ENCODE measurements around the gene ATG3. TPM values are rescaled to one million over a fixed set of nuclear protein-coding genes. Genes with fewer than 3 reads are reported as not detected.

ATG3 gene
- total RNA-seq, 2 donors from 2014 or later: 28.7 to 57.5 TPM

- no peak overlapping the region for H3K4me3 ChIP-seq
- no peak for TF ChIP-seq CTCF (IDR thresholded peaks at IDR 0.05)
- H3K27me3 ChIP-seq: no peaks in the 10 kb centered on the region
- H3K9me3 ChIP-seq: no peaks in the 10 kb centered on the region
- H3K36me3 ChIP-seq: no peaks in the 10 kb centered on the region
- DNase-seq (ENCODE audit: low spot score): no peak
- no peak overlapping the region for H3K27ac ChIP-seq
- no peaks in the 10 kb centered on the region for H3K4me1 ChIP-seq
These were observed 69.6 kb downstream of the ATG3 start for GRCh38 chr3:112492124-112492523.

- Histone ChIP-seq H3K27me3 (no peaks in the 10 kb centered on the region), H3K9me3 (no peaks in the 10 kb centered on the region), H3K27ac (no peak overlapping the region), H3K4me3 (no peak overlapping the region), H3K36me3 (no peaks in the 10 kb centered on the region), H3K4me1 (no peaks in the 10 kb centered on the region)
- DNase-seq (ENCODE audit: low spot score): no peak
- no peak for TF ChIP-seq CTCF (IDR thresholded peaks at IDR 0.05)
These were observed 70.4 kb downstream of the ATG3 start for GRCh38 chr3:112491373-112491772.

- no peak for DNase-seq (ENCODE audit: low spot score)
- Histone ChIP-seq H3K36me3 (no peaks in the 10 kb centered on the region), H3K27ac (no peak overlapping the region), H3K4me3 (no peak overlapping the region), H3K4me1 (no peaks in the 10 kb centered on the region), H3K9me3 (no peaks in the 10 kb centered on the region), H3K27me3 (no peaks in the 10 kb centered on the region)
- no peak for TF ChIP-seq CTCF (IDR thresholded peaks at IDR 0.05)
These were observed 71.9 kb downstream of the ATG3 start for GRCh38 chr3:112489674-112490479.

- H3K9me3 ChIP-seq: no peaks in the 10 kb centered on the region
- H3K27me3 ChIP-seq: no peaks in the 10 kb centered on the region
- H3K36me3 ChIP-seq: no peaks in the 10 kb centered on the region
- no peak overlapping the region for H3K4me3 ChIP-seq
- no peak overlapping the region for H3K27ac ChIP-seq
- no peak for DNase-seq (ENCODE audit: low spot score)
- no peaks in the 10 kb centered on the region for H3K4me1 ChIP-seq
- no peak for TF ChIP-seq CTCF (IDR thresholded peaks at IDR 0.05)
These were observed 74.8 kb downstream of the ATG3 start for GRCh38 chr3:112486811-112487505.

- TF ChIP-seq CTCF (IDR thresholded peaks at IDR 0.05): no peak
- H3K9me3 ChIP-seq: no peaks in the 10 kb centered on the region
- no peaks in the 10 kb centered on the region for H3K27me3 ChIP-seq
- H3K27ac ChIP-seq: no peak overlapping the region
- no peaks in the 10 kb centered on the region for H3K36me3 ChIP-seq
- no peaks in the 10 kb centered on the region for H3K4me1 ChIP-seq
- DNase-seq (ENCODE audit: low spot score): no peak
- H3K4me3 ChIP-seq: no peak overlapping the region
These were observed 77.4 kb downstream of the ATG3 start for GRCh38 chr3:112484352-112484751.
